HG03558 (cell line): ENCODE measurements around the gene POU5F1.
"Not testable (repeated sequence)": the region's sequence is repeated elsewhere in the genome, so short reads cannot be mapped to it uniquely, and the experiment has no call there.

Source experiments
- ATAC-seq: cut with Tn5 transposase; IDR thresholded peaks from one replicate; pipeline ENCODE4 v1.9.1; 2021; ENCODE audit warnings: moderate number of reproducible peaks; ENCODE audit not compliant: unreplicated experiment; ENCODE audit errors: extremely low read depth

The POU5F1 gene

DNA sequence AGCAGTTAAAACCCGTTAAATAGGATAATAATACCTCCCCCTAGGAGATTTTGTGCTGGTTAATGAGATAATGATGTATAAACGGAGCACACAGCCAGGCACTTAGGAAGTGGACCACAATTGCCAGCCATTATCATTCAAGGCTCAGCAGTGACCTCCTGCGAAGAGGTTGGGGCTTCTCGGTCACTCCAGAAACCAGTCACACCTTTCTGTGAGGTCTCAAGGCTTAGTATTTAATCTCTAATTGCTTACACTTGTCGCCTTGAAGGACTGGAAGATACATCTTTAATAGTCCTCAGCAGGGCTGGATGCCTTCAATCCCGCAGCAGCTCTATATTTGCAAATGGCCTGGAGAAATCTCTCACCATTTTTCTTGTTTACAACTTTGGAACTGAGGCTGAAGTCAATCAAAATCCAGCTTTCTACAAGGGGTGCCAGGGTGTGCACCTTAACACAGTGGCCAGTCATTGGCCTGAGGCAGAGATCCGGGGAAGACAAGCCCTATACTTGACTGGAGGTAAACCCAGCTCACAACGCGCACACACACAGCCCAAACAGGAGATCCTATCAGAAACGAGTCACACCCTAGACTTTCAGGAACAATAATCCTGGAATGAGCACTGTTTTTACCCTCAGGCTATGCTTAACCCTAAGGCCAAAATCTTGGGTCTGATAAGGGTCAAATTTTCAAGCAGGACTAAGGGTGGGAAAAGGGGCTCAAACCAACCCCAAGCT, 1.2 kb downstream of the POU5F1 start:
- no peak for ATAC-seq

DNA sequence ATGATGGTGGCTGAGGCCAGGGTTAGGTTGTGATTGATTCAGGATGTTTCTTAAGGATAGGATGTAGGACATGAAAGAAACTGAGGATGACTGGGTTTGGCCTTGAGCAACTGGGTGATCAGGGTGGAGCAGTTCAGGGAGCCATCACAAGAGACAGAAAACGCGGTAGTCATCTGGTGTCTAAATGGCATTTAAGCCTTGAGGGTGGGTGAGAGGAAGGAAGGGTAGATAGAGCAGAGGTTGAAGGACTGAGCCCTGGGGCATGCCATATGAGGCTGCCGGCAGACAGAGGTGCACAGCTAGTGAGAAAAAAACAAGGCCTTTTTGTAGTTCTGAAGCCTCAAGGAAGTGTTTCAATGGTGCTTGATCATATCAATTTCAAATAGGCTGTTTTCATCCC, 1.9 kb downstream of the POU5F1 start:
- ATAC-seq: no peak

DNA sequence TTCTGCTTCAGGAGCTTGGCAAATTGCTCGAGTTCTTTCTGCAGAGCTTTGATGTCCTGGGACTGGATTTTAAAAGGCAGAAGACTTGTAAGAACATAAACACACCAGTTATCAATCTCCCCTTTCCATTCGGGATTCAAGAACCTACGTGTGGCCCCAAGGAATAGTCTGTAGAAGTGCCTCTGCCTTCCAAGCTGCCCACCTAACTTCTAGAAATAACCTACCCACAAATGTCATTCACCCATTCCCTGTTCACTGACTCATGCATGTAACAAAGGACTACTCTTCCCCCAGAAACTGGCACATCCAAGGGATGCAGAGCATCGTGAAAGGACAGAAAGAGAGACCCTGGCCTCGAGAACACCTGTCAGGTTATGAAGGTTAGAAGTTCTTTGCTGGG, 4.5 kb downstream of the POU5F1 start:
- ATAC-seq: no peak

DNA sequence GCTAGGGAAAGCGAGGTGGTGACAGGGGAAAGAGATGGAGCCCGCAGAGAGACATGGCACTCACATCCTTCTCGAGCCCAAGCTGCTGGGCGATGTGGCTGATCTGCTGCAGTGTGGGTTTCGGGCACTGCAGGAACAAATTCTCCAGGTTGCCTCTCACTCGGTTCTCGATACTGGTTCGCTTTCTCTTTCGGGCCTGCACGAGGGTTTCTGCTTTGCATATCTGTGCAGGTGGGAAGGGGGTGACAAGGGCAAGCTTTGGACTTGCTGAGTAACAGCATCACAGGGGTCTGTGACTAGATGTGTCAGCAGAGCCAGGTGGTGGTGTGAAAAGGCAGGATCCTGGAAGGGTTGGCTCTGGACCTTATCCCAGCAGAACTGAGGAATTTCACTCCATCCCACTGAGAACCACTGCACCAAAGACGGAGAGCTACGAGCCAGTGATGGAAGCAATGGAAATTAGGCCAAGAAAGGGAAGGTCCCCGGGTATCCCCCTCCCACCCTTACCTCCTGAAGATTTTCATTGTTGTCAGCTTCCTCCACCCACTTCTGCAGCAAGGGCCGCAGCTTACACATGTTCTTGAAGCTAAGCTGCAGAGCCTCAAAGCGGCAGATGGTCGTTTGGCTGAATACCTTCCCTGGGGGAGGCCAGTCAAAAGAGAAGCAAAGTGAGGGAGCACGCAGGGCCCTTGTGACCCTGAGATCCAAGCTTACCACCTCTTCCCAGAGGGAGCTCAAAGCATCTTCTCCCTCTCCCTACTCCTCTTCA, 5.2 kb downstream of the POU5F1 start:
- not testable (repeated sequence) for ATAC-seq

DNA sequence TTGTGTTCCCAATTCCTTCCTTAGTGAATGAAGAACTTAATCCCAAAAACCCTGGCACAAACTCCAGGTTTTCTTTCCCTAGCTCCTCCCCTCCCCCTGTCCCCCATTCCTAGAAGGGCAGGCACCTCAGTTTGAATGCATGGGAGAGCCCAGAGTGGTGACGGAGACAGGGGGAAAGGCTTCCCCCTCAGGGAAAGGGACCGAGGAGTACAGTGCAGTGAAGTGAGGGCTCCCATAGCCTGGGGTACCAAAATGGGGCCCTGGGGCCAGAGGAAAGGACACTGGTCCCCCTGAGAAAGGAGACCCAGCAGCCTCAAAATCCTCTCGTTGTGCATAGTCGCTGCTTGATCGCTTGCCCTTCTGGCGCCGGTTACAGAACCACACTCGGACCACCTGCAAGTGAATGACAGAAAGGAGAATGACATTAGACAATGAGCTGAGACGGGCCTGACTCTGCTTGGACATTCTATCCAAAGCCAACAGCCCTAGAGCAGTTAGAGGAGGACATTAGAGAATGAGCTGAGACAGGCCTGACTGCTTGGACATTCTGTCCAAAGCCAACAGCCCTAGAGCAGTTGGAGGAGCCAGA, 5.9 kb downstream of the POU5F1 start:
- not testable (repeated sequence) for ATAC-seq

DNA sequence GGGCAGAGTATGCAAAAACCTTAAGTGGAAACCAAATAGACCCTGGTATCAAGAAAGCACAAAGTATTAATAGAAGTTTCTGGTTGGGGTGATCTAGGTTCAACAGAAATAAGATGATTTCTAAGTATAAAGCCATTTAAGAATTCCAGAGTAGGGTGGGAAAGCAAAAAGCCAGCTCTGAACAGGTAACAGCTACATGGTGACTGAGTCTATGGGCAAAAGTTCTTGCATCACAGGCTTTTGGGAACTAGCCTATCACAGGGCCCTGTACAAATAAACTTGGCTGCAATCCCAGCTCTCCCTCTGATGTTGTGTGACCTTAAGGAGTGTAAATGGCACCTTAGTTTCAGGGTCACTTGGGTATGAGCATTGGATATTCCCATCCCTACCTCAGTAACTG, 6.6 kb downstream of the POU5F1 start:
- no peak for ATAC-seq

DNA sequence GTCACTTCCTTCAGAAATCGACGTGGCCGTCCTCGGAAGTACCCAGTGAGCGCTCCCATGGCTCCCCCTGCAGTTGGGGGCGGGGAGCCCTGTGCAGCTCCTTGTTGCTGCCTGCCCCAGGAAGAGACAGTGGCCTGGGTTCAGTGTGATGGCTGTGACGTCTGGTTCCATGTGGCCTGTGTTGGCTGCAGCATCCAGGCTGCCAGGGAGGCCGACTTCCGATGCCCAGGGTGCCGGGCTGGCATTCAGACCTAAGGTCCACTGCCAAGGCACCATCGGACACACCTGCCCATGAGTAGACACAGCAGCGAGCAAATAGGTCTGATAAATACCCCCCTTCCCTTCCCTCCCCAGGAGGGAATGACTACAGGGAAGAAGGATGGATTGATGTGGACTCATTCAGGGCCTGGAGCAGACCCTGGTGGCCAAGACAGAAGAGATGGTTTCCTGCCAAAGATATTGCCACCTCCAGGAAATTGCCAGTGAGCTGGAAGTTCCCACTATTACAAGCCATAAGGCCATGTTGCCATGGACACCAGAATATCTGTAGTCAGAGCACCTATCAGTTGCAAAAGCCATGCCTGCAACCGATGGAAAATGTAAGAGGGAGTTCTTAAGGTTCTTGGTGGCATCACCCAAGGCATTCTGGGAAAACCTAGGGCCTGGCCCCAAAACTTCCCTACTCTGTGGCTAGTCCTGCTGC, 7.9 kb downstream of the POU5F1 start:
- ATAC-seq: no peak

DNA sequence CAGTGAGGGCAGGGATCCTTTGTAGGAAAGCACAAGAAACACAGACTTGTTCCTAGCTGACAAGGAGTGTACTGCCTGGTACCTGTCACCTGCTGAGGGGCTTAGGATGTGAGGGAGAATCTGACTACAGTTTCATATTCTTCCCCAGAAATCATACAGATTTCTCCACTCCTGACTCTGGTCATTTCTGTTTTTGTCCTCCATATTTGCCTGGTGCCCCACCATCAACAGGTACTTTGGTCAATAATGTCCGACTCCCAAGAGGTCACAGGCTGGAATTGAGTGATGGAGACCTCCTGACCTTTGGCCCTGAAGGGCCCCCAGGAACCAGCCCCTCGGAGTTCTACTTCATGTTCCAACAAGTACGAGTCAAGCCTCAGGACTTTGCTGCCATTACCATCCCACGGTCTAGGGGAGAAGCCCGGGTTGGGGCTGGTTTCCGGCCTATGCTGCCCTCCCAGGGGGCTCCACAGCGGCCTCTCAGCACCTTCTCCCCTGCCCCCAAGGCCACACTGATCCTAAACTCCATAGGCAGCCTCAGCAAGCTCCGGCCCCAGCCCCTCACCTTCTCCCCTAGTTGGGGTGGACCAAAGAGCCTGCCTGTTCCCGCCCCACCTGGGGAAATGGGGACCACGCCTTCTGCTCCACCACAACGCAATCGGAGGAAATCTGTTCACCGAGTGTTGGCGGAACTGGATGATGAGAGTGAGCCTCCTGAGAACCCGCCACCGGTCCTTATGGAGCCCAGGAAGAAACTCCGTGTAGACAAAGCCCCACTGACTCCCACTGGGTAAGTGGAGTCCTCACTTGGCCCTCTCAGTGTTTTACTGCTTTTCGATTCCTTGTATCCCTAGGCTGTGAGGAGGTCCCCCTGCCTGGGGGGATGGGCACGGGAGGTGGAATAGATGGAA, 9.0 kb downstream of the POU5F1 start:
- no peak for ATAC-seq

DNA sequence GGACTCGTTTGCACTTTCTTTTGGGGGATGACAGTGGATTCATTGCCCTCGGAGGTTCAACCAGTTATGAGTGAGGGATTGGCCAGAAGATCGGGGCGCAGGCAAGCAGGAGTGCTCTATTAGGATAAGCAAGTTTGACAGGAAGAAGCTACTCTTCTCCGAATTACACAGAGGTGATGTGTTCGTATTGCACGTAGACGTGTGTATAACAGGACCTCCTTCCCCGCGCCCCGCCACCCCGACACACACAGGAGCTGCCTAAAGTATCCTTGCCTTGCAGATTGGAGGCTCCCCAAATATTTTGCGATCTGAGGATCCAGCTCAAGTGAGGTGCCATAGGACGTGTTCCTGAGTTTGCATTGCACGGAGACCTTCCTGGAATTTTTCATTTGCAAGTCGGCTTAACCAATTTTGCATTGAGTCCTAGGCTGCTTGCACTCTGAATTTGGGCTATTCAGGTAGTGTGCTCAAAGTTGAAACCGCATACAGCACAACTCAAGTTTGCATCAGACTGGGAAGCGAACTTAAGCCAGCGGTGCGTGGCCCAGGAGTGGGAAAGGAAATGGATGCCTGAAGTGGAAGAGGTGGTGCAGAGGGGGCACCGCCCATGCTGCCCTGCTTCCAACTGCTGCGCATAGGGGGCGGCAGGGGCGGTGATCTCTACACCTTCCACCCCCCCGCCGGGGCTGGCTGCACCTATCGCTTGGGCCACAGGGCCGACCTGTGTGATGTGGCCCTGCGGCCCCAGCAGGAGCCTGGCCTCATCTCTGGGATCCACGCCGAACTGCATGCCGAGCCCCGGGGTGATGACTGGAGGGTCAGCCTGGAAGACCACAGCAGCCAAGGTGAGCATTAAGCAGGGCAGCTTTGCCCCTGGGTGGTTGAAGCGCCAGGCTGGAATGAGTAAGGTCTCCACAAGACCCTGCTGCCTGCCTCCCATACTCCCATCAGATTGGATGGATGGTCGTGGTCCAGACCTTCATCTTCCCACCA, 11.3 kb downstream of the POU5F1 start:
- ATAC-seq: no peak

DNA sequence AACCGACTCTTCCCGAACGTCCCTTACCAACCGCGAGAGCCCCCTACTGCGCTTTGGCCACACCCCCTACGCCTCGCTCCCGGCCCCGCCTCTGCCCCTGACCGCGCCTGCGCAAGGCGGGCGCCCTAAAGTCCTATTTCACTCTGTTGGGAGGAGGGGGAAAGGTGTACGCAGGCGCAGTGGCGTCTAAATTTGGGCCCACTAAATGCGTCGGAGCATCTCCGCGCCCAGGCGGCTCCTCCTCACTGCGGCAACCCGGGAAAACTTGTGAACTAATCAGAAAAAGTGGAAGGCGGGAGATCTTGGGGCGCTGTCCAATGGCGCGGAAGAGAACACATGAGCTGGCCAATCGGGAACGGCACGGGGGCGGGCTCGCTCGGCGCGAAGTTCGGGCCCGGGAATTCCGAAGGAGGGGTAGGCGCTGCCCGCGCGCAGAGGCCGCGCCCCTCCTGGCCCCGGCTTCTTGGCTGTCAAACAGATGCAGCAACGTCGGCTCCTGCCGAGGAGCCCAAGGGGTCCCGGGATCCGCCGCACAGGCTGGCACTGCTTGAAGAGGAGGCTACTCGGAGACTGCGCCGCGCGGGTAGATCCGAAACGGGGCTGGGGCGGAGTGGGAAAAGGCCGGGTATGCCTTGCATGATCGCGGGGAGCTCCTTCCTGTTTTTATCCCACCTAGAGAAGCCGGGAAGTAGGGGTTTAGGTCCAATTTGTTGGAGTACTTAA, 12.2 kb downstream of the POU5F1 start, which contains the start of gene TCF19:
TSS of gene TCF19 (plus strand) at position 450 of the 723 bp plus-strand sequence. CDS start 881 bp downstream, outside the sequence.
- ATAC-seq: peak; percentile 45

DNA sequence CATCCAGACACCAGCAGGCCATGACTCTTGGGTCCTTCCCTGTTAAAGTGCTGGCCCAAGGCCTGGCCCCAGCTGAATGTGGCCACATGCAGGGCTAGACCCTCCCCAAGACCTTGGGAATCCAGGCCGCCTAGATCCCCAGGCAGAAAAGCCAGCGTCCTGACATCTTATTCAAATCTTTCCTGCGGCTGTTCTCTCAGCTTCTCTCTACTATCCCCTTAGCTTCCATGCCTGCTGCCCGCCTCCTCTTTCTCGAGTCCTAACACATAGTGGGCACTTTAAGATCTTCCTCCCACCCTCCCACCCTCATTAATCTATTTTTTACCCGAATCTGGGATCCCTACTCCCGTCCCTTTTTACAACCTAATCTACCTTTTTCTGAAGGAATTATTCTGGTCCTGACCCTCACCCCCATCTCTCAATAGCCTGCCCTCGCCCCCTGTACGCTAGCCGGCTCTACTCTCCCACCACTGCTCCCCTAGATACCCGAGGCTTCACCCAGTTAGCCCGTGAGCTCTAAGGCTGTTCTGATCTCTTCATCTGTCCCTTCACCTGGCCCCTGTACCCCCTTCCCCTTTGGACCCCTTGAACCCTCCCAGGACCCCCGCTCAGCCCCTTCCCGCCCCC, 12.9 kb downstream of the POU5F1 start, which contains the start of gene CCHCR1:
TSS of gene CCHCR1 (minus strand) at position 290 of the 627 bp plus-strand sequence. CDS start at position 88, 202 bp downstream.
- ATAC-seq: no peak

DNA sequence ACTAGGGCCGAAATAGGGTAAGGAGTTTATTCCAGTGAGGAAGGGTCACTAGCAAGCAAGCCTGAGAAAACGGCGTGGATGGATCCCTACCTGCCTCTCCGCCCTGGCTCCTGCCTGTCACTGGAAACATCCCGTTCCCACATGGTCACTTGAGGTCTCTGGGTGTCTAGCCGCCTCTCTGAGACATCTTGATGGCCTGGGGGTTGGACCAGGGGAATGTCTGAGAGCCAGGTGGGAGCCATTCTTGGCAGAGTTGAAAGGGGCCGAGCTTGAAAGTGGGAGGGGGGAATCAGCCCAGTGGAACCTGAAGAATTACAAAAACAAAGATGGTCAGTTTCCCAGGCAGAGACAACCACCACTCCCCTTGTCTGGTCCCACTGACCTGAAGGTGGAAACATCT, 13.8 kb downstream of the POU5F1 start:
- ATAC-seq: no peak

DNA sequence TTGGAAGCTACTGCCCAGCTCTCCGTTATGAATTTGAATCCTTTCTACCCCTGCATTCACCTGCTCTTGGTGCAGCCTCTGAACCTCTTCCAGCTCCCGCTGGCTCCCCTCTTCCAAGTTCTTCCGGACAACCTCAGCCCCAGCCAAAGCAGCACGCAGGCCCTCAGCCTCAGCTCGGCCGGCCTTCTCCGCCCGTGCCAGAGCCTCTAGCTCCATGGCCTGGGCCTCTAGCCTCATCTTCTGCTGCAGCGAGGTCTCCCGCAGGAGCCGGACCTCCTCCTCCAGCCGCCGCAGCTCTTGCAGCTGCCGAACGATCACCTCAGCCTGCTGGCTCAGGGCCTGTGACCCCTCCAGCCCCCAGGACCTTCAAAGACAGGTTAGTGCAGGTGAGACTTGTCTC, 16.0 kb downstream of the POU5F1 start:
- ATAC-seq: no peak

DNA sequence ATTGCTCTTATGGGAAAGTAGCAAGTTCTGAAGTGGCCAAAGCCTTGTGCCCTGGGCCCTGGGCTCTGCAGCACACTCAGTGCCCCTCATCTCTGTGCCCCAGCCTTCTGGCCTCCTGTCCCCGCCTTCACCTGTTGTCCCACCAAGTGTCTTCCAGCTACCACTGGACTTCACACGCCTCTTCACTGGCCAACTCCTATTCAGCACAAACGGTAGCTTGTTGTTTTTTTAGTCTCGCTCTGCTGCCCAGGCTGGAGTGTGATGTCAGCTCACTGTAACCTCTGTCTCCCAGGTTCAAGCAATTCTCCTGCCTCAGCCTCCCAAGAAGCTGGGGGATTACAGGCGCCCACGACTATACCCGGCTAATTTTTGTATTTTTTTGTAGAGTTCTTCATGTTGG, 17.7 kb downstream of the POU5F1 start:
- ATAC-seq: no peak

DNA sequence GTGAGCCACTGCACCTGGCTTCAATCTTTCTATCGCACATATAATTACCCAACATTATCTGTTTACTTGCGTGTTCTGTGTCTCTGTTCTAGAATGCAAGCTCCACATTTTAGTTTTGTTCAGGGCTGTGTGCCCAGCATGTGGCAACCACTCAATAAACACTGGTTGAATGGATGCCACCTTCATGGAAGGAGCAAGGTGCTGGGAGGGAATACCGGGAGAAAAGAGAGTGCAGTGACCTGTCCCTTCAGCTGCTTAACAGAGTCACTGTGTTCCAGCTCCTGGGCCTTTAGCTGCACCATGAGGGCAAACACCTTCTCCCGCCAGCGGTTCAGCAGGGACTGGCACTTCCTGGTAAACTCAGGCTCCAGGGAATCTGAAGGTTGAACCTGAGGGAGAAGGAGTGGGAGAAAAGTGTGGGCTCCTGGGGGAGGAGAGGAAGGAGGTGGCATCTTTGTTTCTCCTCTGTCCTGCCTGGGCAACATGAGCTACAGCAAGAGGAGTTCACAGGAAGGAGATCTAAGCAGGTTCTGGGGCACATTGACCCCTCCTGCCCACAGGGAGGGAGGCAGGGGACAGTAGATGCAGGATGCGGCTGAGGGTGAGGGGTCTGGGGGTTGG, 20.5 kb downstream of the POU5F1 start:
- no peak for ATAC-seq

DNA sequence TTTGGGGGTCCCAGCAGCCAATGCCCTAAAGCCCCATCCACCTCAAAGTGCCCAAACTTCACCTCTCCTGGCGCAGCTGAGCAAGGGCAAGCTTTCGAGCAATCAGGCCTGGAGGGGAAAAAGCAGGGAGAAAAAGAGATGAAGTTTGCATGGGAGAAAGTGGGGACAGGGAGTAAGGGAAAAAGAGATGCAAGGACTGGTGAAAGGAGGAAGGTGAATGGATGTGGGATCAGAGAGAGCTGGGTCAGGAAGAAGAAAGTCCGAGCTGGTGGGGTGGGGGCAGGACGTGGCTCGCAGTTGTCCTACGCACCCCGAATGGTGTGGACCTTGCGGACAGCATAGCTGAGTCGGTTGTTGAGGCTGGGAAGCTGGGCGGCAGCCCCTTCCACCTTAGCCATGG, 25.1 kb downstream of the POU5F1 start:
- no peak for ATAC-seq

DNA sequence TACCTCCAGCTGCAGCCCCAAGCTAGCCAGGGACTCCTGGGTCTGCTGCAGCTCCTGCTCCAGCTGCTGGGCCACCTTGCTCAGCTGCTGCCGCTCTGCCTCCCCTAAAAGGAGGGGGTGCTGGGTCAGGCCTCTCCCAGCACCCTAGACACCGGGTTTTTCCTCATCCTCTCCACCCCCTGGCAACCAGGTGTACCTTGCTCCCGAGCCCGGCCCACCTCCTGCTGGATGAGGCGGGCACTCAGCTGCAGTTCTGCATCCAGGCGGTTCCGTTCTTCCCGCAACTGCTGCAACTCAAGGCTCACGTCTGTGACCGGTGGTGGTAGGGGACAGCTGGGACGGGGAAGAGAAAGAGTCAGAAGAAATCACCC, 25.5 kb downstream of the POU5F1 start:
- no peak for ATAC-seq
